GM21825 (cell line): ENCODE measurements around the gene TICRR.

Experiments used
- ATAC-seq: cut with Tn5 transposase; IDR thresholded peaks from one replicate; pipeline ENCODE4 v1.9.1; 2021; ENCODE audit warnings: mild to moderate bottlenecking, moderate library complexity; ENCODE audit not compliant: unreplicated experiment

TICRR gene

DNA sequence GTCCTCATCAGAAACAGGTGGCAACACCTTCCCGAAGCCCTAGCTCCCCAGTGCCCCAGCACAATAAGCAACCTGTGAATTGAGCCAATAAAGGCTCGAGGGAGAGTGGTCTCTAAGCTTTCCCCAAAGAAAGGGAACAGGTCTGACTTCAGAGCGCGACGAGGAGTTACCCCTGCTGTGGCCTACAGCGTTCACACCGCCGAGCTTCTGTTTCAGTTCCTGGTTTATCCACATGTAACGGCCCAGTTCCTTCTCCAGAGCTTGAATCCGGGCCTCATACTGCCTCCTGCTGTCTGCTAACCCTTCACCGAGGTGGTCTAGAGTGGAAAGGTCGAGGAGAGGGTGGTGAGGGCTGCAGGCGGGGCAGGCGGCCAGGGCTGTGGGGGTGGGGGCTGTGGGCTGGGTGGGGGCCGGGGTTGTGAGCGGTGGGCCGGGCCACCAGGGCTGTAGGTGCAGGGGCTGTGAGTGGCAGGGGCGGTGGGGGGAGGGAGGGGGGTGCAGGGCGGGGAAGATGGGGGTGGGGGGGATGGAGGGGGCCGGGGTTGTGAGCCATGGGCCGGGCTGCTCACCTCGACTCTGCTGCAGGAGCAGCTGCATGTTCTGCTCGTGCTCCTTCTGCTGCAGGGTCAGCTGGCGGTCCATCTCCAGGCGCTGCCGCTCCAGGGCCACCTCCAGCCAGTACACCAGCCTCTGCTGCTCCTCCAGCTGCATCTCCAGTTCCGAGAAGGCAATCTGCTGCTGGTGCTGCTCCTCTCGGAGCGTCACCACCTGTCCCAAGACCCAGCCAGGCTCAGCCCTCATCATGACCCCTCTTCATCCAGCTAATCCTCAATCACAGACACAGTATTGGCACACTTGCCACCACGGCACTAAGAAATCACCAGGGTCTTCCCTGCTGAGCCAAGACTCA is 53.8 kb downstream of the TICRR start:
- ATAC-seq = no peak

DNA sequence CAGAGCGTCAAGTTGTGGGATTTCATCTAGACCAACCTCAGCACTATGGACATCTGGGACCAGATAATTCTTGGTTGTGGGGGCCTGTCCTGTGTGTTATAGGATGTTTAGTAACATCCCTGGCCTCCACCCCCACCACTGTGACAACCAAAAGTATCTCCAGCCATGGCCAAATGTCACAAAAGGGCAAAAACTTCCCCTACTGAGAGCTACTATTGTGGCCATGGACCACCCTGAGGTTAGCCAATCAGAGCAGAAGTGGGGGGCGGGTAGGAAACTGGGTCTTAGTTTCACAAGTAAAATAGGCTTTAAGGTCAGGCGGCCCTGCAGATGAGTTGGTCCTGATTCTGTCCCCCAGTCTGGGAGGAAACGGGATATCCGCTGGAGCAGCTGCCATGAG is 54.6 kb downstream of the TICRR start:
- no peak for ATAC-seq

DNA sequence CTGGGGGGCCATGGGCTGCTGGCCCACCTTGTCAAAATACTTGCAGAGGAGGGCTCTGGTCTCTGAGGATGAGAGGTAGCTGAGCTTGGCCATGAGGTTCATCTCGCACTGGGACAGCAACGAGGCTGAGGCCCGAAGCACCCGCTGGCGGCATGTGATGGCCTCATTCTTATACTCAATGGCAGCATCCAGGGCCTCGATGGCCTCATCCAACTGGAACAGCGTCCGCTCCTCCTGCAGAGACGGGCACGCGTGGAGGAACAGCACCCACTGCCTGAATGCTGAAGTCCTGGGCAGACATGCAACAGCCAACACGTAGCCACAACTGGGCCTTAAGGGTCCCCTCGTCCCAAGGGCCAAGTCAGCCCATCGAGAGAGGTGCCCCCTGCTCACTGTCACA is 55.0 kb downstream of the TICRR start:
- no peak for ATAC-seq

DNA sequence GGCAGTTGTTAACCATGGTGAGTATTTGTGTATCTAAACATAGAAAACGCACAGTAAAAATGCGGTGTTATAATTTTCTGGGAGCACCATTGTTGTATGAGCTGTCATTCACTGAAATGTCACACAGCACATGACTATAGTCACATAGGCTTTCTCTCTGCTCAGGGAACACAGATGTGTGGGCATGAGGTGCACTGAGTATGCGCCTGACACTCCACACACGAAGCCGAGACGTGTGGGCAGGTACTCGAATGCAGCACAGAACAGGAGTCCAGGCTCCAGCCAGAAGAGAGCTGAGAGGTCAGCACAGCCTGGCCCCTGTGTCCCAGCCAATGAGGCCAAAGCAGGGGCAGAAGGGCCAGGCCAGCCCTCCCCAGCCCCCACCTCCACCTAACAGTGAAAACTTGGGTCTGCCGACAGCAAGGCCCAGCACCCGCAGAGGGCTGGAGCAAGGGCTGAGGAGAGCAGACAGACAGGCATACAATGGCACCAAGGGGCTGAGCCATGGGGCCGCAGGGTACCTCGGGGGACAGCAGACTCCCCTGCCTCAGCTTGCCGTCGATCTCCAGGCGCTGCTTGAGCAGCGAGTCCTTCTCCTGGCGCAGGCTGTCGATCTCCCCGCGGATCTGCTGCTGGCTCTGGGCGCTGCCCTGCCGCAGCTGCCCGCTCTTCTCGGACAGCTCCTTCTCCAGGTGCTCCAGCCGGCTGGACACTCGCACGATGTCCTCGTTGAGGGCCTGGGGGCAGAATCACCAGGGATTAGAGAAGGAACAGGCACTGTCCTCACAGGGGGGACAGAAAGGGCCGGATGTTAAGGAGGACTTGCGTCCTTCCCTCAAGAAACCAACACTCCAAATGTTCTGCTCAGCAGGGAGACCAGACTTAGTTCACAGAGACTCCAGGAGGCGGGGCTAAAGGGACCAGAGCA is 56.0 kb downstream of the TICRR start:
- no peak for ATAC-seq

DNA sequence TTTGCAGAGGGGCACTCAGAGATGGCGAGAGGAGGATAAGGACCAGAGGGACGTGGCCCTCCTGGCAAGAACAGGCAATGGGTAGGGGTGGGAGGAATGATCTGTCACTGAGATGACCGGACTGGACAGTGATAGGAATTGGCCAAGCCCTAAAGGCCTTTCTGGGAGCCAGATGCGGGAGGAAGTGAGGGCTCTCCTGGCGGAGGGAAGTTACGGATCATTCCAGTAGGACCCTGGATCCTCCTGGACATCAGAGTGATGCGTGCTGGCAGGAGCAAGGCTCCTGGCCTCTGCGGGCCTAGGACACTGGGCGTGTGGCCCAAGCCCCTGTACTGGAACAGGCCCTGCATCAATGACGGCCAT is 56.6 kb downstream of the TICRR start:
- ATAC-seq = no peak

DNA sequence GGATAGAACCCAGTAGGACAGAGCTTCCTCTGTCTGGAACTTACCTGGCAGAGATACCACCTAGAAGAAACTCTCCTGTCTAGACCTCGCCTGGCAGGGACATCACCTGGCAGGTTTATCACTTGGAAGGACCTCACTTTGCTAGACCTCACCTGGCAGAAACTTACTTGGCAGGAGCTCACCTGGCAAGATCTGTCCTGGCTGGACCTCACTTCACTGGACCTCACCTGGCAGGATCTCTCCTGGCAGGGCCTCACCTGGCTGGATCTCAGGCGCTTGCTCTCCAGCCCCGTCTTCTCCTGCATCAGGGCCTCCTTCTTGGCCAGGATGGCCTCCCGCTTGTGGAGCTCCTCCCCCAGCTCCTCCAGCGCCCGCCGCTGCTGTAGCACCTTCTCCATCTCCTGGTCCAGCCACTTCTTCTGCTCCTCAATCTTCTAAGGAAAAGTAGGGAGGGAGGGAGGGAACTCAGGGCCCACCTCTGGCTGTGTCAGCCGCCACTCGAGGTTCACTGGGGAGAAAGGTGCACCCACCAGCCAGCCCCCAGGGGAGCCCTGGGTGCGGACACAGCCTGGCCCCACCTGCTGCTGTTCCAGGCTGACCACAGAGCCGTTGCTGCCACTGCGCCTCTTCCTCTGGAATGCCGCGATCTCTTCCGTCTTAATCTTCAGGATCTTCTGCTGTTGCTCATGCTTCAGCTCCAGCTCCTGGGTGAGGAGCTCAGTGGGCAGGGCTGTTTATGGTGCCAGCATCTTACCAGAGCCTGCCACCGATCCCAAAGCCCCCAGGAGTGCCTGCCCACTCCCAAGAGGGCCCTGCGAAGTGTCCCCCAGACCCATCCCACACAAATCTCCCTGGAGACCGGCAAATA is 57.5 kb downstream of the TICRR start:
- ATAC-seq = no peak

DNA sequence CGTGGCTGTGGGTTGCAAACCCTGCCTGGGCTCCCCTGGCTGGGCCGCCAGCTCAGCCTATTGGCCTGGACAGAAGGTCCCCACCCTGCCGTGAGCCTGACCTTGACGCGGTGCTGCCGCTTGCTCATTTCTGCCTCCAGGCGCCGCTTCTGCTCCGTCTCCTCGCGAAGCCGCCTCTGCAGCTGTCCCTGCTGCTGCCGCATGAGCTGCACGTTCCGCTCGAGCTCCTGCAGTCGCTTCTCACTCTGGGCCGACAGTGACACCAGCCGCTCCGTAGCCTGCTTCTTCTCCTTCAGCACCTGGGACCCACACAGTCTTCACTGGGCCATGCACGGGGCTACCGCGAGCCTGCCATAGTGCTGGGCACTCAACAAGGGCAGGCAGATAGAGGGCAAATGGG is 58.3 kb downstream of the TICRR start:
- no peak for ATAC-seq

DNA sequence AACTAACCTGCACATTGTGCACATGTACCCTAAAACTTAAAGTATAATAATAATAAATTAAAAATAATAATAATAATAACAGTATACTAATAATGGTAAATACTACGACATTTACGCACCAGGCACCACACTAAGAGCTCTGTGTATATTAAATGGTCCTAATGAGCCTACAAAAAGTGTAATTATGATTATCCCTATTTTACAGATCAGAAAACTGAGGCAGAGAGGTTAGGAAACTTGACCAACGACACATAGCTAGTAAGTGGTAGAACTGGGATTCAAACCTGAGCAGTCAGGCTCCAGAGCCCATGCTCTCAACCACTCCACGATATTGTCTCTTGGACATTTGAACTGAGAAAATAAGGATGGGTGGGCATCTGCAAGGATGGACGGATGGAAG is 65.0 kb downstream of the TICRR start:
- no peak for ATAC-seq

DNA sequence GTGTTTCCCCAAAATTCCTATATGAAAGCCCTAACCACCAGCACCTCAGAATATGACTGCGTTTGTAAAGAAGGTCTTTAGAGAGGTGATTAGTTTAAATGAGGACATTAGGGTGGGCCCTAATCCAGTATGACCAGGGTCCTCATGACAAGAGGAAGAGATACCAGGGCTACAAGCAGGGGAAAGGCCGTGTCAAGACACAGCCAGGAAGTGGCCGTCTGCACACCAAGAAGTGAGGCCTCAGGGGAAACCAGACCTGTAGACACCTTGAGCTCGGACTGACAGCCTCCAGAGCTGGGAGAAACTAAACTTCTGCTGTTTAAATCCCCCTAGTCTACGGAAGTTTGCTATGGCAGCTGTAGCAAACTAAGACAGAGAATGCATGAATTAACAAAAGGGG is 65.8 kb downstream of the TICRR start:
- no peak for ATAC-seq

DNA sequence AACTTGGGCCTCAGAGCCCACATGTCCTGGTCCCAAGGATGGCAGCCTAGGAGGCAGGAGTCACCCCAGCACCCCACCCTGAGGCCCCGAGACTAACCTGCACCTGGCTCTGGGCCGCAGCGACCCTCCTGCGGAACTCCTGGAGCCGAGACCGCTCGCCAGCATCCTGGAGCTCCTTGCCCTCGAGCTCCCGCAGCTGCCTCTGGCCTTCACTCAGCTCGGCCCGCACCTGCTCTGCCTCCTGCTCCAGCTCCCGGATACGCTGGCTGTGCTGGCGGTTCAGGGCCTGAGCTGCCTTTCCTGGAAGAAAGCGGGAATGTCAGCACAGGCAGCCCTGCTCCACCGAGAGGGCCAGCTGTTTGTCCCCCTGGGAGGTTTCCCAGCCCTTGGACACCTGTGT is 66.8 kb downstream of the TICRR start:
- no peak for ATAC-seq

DNA sequence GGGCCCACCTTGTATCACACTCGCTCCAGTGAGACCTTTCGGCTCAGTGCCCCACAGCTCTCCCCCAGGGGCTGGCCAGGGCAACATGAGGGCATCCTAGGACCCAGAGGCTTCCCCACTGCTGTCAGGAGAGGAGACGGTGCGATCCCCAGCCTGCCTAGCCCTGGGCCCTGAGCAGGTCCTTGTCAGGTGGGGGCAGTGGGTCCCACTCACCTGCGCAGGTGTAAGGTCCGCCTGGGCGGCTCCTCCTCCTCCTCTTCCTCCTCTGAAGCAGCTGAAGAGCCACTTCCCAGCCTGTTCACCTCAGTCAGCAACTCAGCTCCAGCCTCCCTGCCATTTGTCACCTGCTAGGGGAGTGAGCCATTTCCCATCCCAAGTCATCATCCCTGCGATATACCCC is 70.4 kb downstream of the TICRR start:
- ATAC-seq = no peak

DNA sequence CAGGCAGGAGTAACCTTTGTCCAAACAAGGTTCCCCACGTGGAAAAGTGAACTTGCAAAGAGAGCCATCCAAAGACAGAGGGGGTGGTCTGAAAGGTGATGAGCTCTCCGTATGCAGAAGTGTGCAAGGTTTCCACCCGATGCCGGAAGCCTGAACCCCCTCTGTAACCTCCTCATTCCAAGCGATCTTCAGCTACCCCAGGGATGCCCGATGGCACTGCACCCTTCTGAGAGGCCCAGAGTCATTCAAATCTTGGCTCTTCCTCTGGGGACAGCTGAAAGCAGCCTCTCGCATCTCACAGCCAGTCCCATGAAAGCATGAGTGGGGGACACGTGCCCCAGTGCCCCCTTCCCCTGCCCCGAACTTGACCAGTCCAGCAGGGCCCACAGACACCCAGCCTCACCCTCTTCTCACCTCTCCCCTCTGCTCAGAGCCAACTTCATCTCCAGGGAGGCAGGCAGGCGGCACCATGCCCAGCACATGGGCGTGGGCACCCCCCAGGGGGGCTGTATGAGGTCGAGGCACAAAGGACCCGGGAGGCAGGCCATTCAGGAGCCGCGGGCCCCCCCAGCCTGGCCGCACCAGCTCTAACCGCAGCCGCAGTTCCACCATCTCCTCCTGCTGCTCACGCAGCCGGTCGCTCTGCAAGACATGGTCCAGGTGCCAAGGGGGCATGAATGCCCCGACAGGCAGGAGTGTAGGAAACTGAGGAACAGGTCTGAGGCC is 71.3 kb downstream of the TICRR start:
- no peak for ATAC-seq

DNA sequence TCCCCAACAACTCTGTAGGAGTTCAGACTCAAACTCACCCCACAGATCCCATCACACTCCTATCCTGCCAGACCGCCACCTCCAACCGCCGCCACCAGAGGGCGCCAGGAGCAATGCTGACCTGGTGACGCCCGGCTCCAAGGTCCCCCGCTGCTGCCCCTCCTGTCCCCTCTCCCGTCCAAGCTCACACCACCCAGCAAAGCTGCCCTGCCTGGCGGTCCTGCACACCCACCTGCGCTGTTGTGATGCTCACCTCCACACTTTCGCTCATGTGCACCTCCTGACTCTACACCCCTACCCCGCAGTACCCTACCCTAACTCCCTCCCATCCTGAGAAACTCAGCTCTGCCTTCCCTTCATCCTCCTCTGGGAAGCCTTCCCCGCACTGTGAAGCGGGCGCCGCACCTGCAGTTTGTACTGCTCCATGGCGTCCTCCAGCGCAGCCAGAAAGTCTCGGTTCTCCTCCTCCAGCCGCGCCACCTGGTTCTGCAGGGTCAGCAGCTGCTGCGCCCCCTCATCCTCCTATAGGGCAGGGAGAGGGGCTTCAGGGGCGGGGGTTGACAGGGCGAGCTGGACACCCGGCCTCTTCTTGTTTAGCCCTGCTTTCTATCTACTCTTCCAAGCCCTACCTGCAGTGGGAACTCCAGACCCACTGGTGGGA is 72.1 kb downstream of the TICRR start:
- no peak for ATAC-seq

DNA sequence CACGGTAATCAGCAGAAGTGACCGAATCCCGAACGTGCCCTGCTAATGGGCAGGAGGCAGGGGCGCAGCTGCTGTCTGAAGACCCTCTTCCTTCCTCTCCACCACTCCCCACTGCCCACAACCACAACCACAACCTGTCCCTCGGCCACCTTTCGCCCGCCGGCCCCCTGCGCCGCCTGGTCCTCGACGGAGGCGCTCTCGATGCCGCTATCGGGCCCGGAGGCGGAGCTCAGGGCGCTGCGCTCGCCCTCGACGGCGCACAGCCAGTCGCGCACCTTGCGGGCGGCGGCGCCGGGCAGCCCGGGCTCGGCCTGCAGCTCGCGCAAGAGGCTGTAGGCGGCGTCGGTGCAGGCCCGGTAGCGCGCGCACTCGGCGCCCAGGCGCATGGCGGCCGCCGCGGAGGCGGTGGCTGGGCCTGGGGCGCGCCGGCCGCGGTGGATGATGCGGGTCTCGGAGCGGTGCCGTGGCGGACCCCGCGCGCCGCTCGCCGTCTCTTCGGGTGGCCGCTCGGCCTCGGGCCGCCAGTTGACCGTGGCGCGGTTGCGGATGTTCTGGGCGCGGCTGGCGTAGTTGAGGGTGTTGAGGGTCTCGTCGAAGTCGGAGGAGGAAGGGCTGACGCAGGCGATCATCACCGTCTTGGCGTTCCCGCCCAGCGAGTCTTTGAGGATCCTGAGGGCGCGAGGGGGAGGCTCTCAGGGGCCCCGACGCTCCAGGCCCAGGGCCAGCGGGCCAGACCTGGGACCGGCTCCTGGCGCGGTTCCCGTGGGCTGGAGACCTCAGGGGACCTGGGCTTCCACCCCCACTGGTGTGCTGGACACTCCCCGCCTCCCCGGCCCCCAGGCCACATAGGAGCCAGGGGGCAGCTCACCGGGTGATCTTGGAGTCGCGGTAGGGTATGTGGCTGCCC is 73.1 kb downstream of the TICRR start:
- ATAC-seq = no peak

DNA sequence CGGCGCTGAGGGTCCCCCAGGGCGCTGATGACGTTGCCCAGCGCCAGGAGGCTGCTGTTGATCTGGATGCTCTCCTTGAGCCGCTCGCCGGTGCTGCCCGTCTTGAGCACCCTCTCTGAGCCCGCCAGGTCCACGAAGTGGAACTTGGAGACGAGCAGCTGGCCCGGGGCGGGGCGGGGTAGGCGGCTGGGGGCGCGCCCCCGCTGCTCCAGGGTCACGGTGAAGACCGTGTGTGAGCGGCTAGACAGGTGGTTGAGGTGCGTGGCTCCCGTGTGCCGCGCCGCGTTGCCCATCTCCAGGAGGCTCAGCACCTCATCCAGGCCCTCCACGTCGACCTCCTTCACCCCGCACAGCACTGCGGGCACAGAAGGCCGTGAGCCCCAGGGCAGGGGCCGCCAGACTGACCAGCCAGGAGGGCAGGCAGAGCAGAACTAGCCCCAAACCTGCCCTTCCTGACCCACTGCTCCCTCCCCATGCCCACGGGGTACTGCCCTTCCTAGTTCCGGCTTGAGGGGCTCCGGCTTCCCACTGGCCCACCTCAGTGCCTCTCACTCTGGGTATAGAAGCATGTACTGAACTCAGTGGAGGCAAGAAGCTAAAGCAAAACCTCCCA is 73.8 kb downstream of the TICRR start:
- ATAC-seq = no peak

DNA sequence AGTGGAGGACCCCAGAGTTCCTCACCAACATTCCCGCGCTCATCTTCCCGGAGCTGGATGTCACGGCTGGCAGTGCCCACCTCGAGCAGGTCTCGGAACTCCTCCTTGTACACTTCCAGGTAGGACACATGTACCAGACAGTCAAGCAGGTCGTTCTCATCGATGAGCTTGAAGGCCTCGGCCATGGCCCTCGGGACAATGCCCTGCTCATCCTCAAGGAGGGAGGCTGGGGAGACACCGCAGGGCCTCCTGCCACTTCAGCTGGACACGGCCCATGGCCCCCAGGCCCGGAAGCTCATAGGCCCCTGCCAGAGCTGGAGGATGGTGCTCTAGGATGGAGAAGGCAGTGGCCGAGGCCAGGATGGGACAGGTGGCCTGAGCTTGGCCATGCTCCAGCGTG is 74.4 kb downstream of the TICRR start:
- no peak for ATAC-seq

DNA sequence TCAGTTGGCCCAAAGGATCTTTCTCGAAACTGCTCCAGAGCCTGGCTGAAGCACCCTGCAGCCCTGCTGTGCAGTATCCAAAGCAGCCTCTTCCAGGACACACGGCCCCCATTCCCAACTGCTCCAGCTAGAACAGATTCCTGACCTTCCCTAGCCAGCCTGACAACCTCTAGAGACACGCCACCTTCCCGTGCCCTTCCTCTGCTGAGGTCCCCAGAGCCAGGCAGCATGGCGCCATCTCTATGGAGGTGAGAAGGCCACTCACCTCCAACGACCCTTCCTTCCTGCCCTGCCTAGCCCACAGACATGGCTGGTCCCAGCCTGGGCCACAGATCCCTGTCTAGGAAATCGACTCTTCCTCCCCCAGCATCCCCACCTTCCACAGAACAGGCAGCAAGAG is 76.9 kb downstream of the TICRR start:
- ATAC-seq = no peak

DNA sequence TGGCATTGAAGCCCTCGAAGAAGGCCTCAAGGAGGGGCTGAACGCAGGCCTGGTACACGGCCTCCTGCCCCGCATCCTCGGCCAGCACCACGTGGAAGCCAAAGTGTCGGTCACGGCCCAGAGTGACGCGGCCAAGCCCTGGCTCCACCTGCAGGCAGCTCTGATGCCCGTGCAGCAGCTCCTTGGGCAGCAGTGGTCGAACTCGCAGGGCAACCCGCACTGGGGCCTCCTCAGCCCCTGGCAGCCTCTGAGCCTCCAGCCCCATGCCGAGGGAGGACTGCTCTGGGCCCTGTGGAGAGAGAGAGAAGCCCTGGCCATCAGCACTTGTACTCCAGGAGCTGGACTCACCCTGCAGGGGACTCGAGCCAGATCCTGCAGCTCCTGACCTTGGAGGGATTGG is 77.4 kb downstream of the TICRR start:
- ATAC-seq = no peak
